GM10248 (cell line): Measurements from ENCODE around the gene SLC1A2.

Experiments used
- CTCF ChIA-PET: fragments of 300-600 bp; sonication (Branson Sonifier 250); formaldehyde crosslinking; extraction: SDS; loops from one replicate; lab custom pipeline; 2021; ENCODE audit warnings: antibody characterized with exemption; lab: Yijun Ruan, JAX
- POLR2A ChIA-PET: fragments of 350-650 bp; sonication (Branson Sonifier 250); formaldehyde crosslinking; extraction: SDS; loops from one replicate; lab custom pipeline; 2020; ENCODE audit warnings: antibody characterized with exemption; lab: Yijun Ruan, JAX
- DNase-seq: peaks from one replicate; pipeline ENCODE4 v3.0.0; 2012; ENCODE audit errors: extremely low spot score
- TF ChIP-seq, protein P1 (sequence below): IDR thresholded peaks from 2 replicates; pipeline ENCODE4 v1.5.1; 2012; ENCODE audit warnings: mild to moderate bottlenecking, low read depth; ENCODE audit errors: extremely low read depth, missing control alignments, control extremely low read depth

The SLC1A2 gene

DNA sequence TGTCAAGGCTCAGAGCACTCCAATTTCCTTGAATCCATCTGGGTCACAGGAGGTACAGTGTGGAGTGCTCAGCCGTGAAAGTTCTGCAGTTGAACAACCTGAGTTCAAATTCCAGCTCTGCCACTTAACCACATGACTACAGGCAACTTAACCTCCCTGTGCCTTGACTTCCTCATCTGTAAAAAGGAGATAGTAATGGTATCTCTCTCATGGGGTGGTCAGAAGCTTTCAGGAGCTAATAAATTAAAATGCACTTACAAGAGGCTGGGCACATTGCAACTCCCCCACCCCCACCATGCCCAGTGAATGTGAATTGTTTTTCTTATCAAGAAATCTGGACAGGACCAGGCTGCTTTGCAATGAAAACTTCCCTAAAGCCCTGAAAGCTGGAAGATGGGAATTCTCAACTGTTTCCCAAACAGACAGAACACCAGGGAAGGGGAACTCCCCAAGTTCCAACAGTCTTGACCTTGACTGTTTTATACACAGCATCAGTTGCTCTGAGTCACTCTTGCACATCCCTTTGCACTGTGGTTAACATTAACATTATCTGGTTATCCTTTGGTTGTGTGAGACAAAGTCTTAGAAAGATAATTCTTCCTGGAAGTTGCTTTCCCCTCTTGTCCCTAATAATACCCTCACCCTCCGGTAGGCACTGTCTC is 137.0 kb downstream of the SLC1A2 start:
- CTCF ChIA-PET, result interaction anchor here (1.8 kb wide), 1 partner anchor 13 kb away, joined by 4 read pairs; no protein-coding TSS in a partner anchor
- DNase-seq, result no peak
- TF ChIP-seq, protein P1, sequence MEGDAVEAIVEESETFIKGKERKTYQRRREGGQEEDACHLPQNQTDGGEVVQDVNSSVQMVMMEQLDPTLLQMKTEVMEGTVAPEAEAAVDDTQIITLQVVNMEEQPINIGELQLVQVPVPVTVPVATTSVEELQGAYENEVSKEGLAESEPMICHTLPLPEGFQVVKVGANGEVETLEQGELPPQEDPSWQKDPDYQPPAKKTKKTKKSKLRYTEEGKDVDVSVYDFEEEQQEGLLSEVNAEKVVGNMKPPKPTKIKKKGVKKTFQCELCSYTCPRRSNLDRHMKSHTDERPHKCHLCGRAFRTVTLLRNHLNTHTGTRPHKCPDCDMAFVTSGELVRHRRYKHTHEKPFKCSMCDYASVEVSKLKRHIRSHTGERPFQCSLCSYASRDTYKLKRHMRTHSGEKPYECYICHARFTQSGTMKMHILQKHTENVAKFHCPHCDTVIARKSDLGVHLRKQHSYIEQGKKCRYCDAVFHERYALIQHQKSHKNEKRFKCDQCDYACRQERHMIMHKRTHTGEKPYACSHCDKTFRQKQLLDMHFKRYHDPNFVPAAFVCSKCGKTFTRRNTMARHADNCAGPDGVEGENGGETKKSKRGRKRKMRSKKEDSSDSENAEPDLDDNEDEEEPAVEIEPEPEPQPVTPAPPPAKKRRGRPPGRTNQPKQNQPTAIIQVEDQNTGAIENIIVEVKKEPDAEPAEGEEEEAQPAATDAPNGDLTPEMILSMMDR, result no peak
- POLR2A ChIA-PET, result no interaction called here

DNA sequence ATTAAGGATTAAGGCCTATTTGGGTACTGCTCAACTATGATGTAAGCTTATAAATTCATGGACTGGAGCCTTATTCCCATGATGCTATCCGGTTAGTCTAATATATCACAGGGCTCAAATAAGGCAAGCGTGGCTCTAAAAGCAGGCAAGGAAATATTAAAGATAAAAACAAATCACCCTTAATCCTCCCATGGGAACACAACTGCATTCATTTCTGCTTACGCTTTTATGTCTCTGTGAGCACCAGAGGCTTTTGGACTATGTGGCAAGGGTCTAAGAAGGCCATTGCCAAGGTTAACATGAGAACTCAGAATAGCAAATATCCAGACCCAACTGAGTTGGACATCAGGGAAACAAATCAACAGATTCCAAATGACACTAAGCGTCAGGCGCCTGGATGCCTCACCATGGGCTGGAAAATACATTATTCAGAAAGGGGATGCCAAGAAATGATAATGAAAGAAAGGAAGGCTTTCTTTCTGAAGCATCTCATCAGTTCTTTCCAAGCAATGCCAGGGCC is 138.1 kb downstream of the SLC1A2 start:
- POLR2A ChIA-PET, result no interaction called here
- DNase-seq, result no peak
- CTCF ChIA-PET, result interaction anchor here (1.1 to 1.8 kb wide), 5 partner anchors 14 to 44 kb away, joined by 3 to 4 read pairs (median 3); no protein-coding TSS in a partner anchor

DNA sequence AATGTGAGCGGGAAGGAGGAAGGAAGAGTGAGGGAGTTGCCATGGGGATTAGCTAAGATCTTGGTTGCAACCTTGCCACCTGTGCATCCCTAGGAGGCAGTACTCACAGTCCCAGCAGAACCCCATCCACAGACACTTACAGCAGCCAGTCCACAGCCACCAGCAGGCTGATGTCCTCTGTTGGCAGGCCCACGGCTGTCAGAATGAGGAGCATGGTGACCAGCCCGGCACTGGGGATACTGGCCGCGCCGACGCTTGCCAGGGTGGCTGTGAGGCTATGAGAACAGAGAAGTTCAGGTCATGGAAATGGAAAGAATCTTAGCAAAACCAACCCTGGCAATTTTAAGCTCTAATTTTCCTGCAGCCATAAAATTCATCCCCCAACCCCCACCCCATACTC is 138.6 kb downstream of the SLC1A2 start:
- CTCF ChIA-PET, result interaction anchor here (1.1 to 1.7 kb wide), 4 partner anchors 17 to 43 kb away, joined by 3 to 4 read pairs (median 3); no protein-coding TSS in a partner anchor
- no peak for DNase-seq
- TF ChIP-seq, protein P1, result no peak
- POLR2A ChIA-PET, result no interaction called here

More for the DNA sequence above, 138.1 kb downstream of the SLC1A2 start:
- TF ChIP-seq, protein P1, result no peak

DNA sequence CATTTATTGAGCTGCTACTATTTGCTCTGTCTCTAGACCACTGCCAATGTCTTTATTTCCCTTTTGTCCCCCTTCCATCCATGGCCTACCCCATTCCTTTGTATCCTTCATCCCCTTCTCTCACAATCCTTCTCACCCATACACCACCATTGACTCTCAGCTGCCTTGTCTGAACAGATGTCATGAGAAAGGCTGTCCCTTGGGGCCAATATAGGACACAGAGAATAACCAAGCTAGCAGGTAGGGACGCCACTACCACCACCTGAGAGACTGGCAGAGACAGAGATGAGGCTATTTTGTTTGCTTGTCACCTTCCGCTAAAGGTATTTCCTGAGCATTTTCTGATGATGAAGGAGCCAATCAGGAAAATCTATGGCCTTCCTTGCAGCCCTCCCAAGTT is 141.5 kb downstream of the SLC1A2 start:
- TF ChIP-seq, protein P1, result no peak
- DNase-seq, result no peak
- POLR2A ChIA-PET, result no interaction called here
- CTCF ChIA-PET, result interaction anchor here (1.3 kb wide), 1 partner anchor 31 kb away, joined by 4 read pairs; no protein-coding TSS in a partner anchor

DNA sequence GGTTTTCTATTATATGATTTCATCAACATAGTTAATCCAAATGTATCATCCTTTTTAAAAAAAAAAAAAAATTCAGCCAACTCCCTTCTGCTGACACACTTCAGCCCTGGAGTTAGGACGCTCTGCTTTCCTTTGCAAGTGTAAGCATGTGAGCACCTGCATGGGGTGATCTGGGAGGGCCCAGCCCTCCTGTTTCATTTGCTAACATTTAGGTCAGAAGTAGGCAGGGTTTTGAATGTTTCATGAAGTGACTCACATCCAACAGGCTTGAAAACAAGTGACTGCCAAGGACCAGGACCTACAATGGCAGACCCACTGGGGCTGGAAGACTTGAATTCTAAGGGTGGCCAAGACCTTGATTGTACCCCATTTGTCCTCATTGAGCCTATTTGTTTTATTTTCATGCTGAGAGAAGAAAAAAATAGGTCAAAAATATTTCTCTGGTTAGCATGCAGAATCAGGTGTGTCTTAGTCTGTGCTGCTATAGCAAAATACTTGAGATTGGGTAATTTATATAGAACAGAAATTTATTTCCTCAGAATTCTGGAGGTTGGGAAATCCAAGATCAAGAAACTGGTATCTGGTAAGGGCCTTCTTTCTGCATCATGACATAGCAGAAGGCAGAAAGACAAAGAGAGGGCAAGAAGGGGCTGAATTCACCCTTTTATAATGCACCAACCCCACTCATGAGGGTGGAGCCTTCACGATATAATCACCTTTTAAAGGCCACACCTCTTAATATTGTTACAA is 142.8 kb downstream of the SLC1A2 start:
- POLR2A ChIA-PET, result interaction anchor here (0.7 kb wide), 1 partner anchor 51 kb away, joined by 5 read pairs; no protein-coding TSS in a partner anchor
- TF ChIP-seq, protein P1, result no peak
- CTCF ChIA-PET, result interaction anchor here (0.6 to 1.6 kb wide), 5 partner anchors 9 to 30 kb away, joined by 3 read pairs; no protein-coding TSS in a partner anchor
- DNase-seq, result no peak

DNA sequence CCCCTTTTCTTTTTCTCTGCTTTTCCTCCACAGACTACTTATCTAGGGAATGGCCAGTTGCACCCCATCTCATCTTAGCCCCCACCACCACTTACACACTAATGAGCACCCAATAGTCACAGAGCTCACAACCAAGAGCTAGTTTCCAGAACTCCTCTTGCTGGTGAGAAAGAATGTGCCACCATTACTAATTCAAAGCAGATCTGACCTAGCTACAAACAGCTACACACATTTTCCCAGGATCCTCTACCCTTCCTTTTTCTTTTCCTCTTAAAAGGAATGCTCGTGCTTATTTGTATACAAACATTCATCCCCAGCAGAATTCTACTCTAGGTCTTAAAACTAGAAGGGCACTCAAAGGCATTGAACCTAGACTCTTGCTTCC is 143.6 kb downstream of the SLC1A2 start:
- TF ChIP-seq, protein P1, result no peak
- POLR2A ChIA-PET, result interaction anchor here (0.7 kb wide), 1 partner anchor 51 kb away, joined by 5 read pairs; no protein-coding TSS in a partner anchor
- no peak for DNase-seq
- CTCF ChIA-PET, result interaction anchor here (0.6 to 1.6 kb wide), 7 partner anchors 10 to 30 kb away, joined by 3 to 5 read pairs (median 3); no protein-coding TSS in a partner anchor
